GM21447 (cell line): ENCODE measurements around the gene ADO.
A peak's percentile ranks its signal among the peaks of the same experiment; 100 is the strongest.

Source experiments
- ATAC-seq: cut with Tn5 transposase; IDR thresholded peaks from one replicate; pipeline ENCODE4 v1.9.1; 2021; ENCODE audit not compliant: unreplicated experiment

The ADO gene

DNA sequence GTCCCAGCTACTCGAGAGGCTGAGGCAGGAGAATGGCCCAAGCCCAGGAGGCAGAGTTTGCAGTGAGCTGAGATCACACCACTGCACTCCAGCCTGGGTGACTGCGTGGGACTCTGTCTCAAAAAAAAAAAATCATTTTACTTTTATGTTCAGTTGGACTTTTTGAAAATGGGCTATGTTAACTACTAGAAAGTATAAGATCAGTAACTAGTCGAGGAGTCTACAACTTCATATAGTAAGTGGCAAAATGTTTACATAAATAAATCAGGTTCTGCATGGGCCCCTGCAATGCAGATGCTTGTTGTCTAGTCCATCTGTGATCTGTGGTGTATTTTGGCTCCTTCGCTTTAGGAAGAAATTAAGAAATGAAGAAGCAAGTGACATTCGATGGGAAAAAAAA lies 12.3 kb upstream of the ADO start:
- no peak for ATAC-seq

DNA sequence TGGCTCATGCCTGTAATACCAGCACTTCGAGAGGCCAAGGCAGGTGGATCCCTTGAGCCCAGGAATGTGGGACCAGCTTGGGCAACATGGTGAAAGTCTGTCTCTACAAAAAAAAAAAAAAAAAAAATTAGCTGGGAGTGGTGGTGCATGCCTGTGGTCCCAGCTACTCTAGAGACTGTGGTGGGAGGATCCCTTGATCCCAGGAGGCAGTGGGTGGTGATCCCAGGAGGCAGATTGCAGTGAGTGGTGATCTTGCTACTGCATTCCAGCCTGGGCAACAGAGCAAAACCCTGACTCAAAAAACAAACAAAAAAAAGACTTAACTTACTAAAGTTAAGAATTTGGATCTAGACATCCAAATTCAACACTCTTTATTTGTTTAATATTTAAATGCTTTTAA lies 10.2 kb upstream of the ADO start:
- ATAC-seq, result no peak

DNA sequence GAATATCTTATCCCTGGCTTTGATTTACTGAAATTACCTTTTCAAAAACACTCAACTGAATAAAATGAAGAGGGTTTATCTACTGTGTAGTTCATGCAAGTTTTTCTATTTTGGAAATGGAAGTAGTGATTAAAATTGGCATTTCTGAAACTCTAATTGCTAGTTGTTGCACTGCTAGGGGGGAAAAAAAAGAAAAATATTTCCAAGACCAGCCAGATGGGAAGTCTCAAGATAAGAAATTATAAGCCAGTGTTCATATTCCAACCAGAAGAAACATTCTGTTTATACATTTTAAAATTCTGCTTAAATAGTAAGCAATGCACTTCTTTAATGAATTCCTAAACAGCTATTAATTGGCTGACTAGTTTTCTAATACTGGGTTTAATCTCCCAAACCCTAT lies 9.4 kb upstream of the ADO start:
- no peak for ATAC-seq

DNA sequence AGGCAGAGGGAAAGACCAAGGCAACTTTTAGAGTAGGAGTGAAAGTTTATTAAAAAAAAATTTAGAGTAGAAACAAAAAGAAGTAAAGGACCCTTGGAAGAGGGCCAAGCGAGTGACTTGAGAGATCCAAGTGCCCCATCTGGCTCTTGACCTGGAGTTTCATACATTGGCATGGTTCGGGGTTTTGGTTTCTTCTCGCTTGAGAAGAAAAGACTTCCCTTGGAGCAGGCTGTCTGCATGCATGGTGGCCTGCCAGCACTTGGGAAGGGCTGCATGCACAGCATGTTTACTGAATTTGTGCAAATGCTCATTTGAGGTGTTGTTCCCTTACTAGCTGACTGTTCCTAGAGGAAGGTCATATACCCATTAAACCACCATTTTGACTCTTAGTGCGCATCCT lies 8.8 kb upstream of the ADO start:
- no peak for ATAC-seq

DNA sequence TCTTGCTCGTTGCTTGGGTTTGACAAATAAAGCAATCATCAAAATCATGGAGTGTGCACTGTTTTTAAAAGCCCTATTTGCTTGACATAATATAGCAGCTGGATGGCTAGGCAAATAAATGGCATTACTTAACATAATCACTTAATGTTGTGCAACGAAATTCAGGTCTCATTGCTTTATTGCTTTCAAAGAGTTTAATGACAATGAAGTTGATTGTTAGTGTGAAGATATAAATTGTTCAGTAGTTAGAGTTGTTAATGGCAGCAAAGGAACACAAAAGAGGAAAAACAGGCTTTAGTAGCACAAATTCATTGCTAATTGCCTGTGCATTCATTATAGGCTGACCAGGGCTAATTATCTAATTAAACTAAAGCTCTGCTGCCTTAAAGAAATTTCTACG lies 7.6 kb upstream of the ADO start:
- ATAC-seq, result no peak

DNA sequence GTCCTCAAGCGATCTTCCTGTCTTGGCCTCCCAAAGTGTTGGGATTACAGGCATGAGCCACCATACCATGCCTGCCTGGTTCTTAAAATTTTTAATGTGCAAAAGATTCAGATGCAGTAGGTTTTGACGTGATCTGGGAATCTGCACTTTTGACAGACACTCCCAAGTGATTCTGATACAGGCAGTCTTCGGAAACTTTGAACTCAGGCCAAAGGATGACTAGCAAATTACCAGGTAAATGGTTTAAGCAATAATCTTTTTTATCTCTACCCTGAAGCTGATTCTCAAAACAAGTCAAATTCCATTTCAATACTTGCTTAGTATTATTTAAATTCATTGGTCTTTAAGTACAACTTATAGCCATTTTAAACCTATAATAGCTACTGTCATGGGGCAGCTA lies 2.6 kb upstream of the ADO start:
- no peak for ATAC-seq

DNA sequence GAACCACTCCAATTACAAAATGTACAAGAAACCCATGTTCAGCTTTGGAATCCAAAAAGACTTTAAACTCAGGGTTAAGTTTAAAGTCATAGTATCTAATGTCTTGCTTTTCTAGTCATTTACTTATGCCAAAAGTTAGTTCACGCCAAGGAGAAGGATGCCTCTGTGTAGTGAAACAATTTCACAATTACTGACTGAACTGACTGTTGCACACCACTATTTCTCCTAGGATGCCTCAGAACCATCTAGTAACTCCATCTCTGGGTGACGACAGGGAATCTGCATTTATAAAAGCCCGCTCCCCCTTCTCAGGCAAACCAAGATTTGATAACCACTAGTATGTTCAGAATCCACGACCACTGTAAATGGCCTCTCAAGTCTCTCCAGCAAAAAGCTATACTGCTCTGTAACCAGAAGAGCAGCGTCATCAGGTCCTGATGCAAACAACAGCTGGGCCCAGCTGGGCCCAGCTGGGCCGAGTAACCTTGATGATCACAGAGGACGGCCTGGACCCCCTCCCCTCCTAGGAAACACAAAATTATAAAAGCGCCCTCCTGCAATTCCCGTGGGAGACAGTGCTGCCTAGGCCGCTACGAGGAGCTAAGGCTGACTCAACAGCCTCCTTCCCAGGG lies 680 bp upstream of the ADO start:
- ATAC-seq, result peak; percentile 6

DNA sequence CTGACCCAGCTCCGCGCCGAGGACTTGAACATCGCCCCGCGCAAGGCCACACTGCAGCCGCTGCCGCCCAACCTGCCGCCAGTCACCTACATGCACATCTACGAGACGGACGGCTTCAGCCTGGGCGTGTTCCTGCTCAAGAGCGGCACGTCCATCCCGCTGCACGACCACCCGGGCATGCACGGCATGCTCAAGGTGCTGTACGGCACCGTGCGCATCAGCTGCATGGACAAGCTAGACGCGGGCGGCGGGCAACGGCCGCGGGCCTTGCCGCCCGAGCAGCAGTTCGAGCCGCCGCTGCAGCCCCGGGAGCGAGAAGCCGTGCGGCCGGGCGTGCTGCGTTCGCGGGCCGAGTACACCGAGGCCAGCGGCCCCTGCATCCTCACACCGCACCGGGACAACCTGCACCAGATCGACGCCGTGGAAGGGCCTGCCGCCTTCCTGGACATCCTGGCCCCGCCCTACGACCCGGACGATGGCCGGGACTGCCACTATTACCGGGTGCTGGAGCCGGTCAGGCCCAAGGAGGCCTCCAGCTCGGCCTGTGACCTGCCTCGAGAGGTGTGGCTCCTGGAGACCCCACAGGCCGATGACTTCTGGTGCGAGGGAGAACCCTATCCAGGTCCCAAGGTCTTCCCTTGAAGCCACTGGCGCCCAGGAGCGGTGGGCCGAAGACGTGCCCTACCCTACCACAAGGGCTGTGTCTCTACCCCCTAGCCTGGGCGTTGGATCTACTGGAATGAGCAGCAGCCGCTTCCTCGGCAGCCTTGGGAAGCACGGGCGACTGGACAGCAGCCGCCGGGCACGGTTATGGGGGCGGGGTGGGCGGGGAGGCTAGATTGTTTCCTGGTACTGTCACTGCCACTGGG lies 945 bp downstream of the ADO start:
- peak; percentile 20 for ATAC-seq

DNA sequence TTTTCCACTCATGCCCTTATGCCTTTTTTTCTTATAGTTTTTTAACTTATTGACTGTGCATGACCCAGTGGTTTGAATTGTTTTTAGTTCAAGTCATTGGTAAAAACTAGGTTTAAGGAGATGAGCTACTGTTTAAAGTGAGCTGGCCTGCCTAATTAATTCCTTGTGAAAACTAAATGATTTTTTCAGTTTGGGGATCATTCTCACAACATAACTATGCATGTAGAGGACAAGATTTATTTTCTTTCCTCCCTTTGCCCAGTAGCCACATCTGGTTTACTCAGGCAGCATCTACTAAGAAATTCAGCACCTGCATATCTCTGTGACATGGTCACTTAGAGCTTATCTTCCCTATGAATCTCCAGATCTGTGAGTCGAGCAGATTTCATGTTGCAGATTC lies 1.7 kb downstream of the ADO start:
- no peak for ATAC-seq

DNA sequence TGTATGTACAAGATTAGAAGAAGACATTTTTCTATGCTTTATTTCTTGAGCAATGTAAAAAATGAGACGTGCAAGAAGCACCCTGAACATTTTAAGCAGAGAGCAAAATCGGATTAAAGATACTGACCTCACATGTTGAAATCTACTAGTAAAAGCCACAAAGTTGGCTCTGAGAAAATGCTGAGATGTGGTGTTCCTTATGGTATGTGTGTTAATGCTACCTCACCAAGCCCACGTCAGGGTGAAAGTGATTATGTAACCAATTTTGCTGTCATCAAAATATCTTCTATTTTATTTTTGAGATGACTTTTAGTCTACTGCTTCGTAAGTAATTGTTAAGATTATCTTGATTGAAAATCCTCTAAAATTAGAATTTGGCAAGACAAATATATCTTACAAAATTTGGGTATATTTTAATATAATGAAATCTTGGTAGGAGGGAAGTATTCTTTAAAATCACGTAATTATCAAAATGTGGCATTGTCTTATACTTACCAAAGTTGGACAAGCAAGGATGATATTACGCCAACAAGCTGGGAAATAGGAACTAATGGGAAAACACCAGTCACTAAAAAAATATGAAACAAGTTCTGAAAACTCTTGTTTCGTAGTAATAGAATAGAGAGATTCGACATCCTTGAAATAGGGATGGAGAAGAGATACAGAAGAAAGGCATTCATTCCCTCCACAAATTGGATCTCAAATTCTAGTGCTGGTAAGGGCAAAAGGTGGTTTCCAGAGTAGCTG lies 5.8 kb downstream of the ADO start:
- no peak for ATAC-seq

DNA sequence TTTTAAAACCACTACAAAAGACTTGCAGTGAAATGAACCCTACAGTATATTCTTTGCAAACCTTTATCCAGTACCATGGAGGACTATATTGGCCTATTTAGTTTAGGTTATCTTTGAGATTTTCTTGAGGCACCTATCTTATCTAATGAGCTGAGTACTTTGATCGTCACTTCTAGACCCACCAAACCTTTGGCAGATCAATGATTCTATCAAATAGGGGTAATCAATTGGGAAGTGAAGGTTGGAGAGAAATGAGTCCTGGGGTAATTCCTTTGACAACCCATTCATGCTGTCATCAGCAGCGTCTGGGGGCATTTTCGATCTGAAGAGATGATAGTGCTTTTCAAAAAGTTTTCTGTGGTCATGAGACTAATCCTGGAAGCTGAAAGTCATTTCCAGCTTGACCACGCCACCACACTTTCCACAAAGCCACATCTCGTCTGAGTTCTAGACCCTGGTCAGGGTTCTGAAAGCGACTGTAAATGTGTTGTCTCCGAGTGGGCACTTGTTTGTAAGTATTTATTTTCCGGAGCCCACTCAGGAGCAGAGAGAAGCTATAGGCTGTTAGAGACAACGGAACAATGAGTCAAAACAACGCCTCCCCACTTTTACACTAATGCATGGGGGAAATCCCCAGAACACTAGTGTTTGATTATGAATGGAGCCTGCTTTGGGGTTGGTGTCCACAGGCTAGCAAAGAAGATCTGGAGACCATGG lies 6.8 kb downstream of the ADO start:
- peak; percentile 38 for ATAC-seq

DNA sequence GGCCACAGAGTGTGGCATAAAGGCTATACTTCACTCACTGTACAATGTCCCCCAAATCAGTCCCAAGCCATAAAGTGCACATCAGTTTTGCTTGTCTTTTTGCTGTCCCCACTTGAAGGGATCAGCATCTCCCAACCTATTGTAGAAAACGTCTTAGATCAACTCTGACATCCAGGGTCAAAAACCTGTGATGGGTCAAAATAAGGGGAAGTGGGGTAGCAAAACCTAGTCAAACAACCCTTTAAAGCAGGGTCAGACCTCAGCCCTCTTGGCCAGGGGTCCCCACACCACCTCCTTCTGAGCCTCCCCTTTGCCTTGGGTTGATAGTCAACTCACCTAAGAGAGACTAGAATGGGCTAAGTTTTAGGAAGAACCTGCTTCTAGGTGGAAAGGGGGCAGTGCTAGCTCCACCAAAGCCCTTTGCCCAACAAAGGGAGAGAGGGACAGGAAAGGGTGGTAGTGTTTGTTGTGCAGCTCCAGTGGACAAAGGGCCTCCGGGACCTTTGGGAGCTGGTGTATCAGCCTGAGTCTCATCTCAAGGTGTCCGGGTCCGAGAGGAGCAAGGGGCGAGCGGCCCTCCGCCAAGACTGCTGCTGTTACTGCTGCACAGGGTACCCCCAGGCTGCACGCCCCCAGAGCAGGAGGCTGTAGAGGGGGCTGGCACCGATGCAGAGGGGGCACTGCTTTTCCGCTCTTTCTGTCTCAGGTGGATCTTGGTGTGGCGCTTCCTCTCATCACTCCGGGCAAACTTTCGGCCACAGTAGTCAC lies 8.3 kb downstream of the ADO start:
- ATAC-seq, result no peak

DNA sequence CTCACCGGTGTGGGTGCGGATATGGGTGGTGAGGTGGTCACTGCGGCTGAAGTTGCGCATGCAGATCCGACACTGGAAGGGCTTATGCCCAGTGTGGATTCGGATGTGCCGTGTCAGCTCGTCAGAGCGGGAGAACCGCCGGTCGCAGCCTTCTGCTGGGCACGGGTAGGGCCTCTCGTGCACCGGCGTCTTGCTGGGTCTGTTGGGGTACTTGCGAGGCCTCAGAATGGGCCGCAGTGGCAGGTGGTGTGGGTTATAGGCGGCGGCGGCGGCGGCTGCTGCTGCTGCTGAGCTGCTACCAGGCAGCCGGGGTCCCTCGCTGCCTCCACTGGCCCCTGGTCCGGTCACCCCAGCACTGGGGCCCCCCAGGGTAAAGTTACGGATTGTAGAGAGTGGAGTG lies 8.9 kb downstream of the ADO start:
- ATAC-seq, result no peak

DNA sequence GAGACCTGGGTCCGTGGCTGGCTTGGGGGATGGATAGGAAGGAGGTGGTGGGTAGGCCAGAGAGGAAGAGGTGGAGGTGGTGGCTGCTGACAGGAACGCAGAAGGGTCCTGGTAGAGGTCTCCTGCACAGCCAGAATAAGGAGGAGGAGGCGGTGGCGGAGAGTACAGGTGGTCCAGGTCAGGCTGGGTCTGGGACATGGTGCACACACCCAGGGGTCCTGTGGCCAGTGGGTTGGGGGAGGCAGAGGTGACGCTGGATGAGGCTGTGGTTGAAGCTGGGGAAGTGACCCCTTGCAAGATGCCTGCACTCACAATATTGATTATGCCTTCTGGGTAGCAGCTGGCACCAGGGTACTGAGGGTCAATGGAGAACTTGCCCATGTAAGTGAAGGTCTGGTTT lies 9.5 kb downstream of the ADO start:
- ATAC-seq, result no peak

DNA sequence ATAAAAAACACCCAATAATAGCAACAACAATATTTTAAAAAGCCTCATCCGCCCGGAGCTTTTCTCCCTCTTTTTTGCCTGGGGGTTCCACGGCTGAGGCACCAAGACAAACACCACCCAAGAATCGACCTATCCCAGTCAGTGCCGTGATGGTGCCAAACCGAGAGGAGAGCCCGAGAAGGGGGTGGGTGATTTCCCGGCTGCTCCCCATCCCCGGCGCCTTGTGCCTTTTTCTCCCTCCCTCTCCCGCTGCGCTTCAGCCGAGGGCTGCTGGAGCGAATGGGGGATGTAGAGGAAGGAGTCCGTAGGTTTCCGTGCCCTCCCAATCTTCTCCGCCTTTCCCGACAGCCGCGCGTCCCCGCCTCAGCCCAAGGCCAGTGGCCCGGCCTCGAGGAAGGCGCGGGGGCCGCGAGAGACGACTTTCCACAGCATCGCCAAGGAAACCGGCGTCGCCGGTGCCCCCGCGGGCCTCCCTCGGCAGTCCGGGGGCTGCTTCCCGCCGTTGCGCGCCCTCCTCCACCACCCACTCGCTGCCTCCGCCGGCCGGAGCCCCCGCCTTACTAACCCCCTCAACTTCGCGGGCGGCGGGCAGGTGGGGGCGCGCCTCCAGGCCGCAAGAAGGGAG lies 10.3 kb downstream of the ADO start:
- ATAC-seq, result no peak

DNA sequence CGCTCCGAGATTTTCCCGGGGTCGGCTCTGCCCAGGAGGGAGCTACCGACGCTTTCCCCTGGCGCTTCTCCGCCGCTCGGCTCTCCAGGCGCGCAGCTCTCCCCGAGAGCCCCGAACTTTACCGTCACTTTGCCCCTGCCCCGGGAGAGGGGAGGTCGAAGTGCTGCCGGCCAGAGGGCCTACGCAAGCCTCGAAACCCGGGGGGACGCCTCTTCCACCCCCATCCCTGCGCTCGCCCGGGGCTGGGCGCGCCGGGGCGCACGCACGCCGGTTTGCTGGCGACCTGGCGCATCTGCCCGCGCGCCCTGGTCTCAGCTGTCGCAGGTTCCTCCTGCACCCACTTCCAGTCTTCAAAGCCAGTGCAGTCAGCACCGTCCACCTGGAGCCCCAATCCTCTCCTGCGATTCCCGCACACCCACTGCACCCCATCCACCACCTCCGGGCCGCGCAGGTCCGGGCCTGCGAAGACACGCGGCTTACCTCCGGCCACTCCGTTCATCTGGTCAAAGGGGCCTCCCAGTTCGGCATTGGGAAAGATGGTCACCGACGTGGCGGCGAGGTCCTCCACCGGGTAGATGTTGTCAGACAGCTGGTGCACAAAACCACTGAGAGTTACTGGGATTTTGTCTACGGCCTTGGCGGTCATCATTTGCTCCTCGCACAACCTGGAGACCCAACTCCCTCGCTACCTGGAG lies 11.0 kb downstream of the ADO start:
- no peak for ATAC-seq

DNA sequence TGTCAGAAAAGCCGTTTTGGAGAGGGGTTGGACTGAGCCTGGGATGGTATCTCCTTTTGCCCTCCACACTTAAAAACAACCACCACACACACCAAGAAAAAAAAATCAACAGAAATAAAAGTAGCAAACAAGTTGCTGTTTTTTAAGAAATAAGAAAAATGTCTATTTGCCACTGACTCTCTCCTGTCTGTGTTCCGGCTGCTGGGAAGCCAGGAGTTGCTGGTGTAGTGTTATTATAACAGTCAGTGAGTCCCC lies 11.5 kb downstream of the ADO start:
- ATAC-seq, result no peak

DNA sequence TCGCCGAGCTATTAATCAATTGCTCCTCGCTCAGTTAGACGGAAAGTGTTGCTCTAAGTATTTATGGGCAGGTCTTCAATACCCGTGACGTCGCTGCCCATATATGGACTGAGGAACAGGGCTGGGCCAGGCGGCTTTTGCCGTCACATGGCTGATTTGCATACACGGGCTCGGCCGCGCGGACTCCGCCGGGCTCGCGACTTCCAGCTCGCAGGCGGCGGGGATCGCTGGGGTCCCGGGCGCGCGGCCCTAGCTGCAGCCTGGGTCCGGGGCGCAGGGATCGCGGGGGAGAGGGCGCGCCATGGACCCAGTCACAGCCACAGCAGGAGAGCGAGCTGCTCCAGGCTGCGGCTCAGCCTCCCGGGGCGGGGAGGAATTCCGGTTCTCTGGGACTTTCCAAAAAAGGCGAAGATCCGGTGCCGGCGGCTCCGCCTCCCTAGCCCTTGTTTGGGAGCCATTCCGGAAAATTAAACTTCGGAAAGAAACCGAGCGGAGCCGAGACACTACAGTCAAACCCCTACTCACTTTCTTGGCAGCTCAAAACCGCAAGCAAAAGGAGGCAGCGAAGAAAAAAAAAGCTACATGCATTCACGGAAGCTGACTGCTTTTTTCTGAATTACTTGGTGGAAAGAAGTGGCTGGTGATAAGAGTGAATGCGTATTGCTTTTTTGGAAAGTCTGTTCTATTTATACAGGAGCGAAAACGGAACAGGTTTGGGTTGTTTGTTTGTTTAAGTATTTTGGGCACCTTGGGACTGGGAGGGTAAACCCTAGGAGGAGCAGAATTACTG lies 12.0 kb downstream of the ADO start, which contains the start of gene EGR2:
Gene EGR2 (minus strand): TSS at position 36 of the 790 bp plus-strand sequence. CDS start 337 bp downstream, outside the sequence.
- peak; percentile 77 for ATAC-seq
